Measurements from ENCODE around the gene TBC1D8B.

TBC1D8B gene

DNA sequence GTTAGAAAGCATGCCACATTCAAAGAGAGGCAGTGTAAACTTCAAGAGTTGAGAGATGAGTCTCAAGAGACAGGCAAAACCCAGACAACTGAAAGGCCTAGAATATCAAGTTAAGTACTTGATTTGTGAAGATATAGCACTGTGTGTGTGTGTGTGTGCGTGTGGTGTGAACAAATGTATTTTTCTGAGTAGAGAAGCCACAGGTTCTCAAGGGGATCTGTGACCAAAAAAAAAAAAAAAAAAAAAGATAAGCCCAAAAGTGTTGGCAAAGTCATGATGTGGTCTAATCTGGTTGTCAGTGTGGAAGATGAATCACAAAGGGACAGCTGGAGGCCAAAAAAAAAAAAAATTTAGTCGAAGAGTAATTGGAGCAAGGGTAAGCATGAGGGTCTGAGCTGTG lies 96.8 kb downstream of the TBC1D8B start:
- no peak for DNase-seq

- DNase-seq = no peak
Observed at GRCh38 chrX:106899841-106900240, 97.4 kb downstream of the TBC1D8B start.

DNA sequence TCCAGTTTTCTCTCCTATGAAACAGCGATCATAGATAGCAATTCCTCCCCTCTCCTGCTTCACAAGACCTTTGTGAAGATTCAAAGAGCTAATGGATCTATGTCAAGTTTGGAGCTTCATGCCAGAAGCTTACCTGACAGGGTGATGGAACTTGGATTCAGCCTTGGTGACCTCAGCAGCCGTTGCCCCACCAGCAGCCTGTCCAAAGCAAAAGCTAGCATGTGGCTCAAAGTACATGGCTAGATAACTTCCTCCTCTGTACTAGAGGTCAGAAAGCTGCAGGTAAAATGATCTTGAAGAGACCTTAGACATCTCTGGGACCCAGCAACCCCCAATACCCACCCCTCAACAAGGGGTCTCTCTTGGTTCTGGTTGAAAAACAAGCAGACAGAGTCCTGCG lies 98.9 kb downstream of the TBC1D8B start:
- DNase-seq = no peak

DNA sequence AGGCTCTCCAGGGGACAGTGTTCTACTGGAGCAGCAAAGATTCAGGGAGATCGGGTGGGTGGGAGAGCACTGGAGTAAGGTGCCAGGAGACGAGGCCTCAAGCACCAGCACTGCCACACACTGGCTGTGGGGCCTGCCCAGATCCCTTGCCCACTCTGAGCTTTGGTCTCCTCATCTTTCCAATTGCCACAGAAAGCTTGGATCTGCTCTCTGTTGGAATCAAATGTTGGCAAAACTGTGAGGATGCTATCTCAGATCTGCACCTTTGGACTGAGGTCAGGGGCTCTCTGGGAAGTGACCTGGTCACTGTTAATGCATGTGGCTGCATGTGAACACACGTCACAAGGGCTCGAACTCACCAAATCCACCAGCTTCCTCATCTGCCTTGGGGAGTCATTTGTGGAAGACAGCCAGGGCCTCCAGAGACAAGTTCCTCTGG lies 99.3 kb downstream of the TBC1D8B start:
- no peak for DNase-seq

DNA sequence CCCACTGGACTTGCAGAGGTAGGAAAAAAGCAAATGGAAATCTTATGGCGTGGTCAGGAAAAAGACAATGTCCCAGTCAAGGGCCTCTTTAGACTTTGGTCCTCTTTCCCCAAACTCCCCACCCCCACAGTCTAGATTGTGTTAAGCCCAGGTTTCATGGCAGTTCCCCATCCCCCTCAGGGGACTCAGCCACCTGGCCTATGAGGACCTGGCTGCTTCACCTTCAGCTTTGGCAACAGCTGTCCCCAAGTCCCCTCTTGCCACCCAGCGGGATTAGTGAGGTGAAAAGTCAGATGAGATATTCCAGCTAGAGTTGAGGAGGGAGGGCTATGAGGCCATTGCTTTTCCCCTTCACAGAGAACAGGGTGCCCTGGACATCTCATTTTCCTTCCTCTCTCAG lies 100.2 kb downstream of the TBC1D8B start:
- no peak for DNase-seq

DNA sequence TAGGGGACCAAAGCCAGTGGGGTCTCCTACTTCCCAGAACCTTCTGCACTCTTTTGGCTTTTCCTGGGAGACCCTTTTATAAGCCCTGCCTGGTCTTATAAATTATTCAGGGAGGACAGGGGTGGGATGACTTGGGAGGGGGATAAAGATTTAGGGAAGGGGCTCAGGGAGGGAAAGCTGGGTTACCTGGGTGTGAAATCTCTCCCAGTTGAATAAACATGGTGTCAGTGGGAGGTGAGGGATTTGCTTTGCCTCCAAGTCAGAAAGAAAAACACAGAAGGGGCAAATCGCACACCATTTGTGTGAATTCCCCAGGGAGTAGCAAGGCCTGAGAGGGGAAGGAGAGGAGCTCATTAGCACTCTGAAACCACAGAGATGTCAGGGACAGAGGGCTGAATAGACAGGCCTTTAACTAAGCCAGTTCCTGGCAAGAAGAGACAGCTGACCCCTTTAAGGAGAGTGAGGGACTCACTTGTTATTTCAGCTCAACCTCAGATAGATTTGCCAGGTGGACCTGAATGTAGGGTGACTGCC lies 100.9 kb downstream of the TBC1D8B start, which contains the start of gene RIPPLY1:
Gene RIPPLY1 (minus strand): TSS at position 51 of the 534 bp plus-strand sequence. CDS start 54 bp downstream, outside the sequence.
- DNase-seq = no peak

- DNase-seq = no peak
Observed at GRCh38 chrX:106903856-106904528, 101.5 kb downstream of the TBC1D8B start.

DNA sequence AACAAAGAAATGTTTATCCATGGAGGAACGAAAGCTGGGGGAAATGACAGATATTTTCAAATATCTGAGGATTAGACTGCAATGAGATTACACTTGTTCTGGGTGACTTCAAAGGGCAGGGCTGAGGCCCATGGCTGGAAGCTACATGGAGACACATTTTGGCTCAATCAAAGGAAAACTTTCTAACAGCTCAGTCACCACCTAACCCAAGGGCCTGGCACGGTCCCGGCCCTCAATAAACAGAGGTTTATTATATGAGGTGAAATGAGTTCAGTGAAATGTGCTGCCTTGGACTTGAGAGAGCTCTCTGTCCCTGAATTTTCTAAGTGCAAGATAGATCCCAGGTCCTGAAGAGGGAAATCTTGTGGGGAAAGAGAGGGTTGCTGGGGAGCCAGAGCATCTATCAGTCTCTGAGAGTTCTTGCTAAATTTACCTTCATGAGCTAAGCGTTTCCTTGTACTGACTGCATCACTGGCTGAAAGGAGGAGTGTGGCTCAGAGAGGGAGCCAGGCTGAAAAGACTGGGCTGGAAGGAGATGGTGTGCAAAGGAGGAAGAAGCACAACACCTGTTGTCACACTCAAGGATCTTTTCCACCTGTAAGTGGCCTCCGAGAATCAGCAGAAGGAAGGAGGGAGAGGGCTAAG lies 102.7 kb downstream of the TBC1D8B start:
- no peak for DNase-seq

DNA sequence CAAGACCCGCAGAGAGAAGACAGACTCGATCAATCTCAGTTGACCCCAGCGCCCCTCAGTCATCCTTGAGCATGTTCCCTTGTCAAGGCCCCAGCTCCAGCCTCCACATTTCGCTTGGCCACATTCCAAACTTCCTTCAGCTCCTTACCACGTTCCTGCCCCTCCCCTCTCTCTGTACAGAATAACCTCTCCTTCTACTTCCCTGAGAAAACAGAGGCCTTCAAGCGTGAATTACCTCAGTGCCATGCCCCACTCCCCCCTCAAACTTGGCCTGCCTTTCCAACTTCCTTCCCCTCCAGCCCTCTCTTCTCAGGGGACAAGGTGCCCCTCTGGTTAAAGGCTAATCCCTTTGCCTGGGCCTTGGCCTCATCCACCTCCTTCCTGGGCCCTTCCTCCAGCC lies 103.9 kb downstream of the TBC1D8B start:
- no peak for DNase-seq

DNA sequence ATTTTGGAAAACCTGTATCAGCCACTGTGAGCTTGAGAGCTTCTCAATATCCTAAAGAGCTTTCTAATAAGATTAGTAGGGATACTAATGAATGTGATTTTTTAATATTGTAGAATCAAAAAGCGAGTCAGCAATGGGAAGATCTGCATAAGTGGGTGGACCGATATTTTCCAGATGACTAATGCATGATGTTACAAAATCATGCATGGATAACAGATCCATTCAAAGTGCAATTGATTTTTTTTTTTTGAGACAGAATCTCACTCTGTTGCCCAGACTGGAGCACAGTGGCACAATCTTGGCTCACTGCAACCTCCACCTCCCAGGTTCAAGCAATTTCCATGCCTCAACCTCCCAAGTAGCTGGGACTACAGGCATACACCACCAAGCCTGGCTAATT lies 110.4 kb downstream of the TBC1D8B start:
- no peak for DNase-seq

DNA sequence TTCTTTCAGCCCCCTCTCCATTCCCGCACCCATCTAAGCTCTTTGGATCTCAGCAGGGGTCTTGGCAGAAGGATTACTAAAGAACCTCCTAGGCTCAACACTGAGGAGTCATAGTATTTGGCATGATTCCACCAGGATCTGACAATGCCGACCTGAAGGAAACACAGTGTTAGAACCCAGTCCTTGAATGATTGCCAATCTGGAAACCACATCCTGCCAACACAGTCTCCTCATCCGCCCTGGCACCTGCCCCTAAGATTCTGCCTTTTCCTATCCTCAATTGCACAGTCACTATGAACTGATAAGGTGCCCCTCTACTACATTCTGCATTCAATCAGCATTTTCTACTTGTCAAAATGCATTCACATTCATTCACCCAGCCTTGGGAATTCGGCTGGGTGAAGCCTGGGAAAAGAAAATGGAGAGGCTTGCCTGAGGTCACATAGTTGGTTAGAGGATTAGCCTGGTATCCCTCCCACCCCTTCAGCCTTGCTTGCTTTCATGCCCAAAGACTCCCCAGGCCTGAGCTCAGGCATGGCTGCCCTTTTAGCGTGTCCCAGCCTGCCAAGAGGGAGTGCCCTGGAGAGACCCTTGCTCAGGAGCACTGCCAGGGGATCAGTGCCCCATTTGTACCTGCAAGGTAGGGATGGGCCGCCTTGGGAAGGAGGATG lies 115.5 kb downstream of the TBC1D8B start:
- no peak for DNase-seq

GRCh38 chrX:106919932-106920452 lies 117.5 kb downstream of the TBC1D8B start, which contains the start of gene CLDN2:
CLDN2 (plus strand) TSS chrX:106920402; CDS start chrX:106928229, 7,827 bp downstream.
- DNase-seq = no peak

GRCh38 chrX:106921637-106922036 lies 119.2 kb downstream of the TBC1D8B start:
- no peak for DNase-seq

Data from SIG-M5 (cell line).